A172 (cell line): ENCODE measurements around the gene TRPM7. TPM values are rescaled to one million over a fixed set of nuclear protein-coding genes. Genes with fewer than 3 reads are reported as not detected.
"Not testable (repeated sequence)": the region's sequence is repeated elsewhere in the genome, so short reads cannot be mapped to it uniquely, and the experiment has no call there.

Source experiments
- DNase-seq: peaks from one replicate; pipeline ENCODE4 v3.0.0-alpha.2; 2015; ENCODE audit warnings: low spot score
- total RNA-seq: library from RNA; depleted of rRNA; stranded (reverse); fragments of >200 nt; shearing (Covaris generic); gene quantifications from 2 replicates; pipeline ENCODE4 v1.2.3, GENCODE V29; 2014; rRNA removed

The TRPM7 gene, protein sequence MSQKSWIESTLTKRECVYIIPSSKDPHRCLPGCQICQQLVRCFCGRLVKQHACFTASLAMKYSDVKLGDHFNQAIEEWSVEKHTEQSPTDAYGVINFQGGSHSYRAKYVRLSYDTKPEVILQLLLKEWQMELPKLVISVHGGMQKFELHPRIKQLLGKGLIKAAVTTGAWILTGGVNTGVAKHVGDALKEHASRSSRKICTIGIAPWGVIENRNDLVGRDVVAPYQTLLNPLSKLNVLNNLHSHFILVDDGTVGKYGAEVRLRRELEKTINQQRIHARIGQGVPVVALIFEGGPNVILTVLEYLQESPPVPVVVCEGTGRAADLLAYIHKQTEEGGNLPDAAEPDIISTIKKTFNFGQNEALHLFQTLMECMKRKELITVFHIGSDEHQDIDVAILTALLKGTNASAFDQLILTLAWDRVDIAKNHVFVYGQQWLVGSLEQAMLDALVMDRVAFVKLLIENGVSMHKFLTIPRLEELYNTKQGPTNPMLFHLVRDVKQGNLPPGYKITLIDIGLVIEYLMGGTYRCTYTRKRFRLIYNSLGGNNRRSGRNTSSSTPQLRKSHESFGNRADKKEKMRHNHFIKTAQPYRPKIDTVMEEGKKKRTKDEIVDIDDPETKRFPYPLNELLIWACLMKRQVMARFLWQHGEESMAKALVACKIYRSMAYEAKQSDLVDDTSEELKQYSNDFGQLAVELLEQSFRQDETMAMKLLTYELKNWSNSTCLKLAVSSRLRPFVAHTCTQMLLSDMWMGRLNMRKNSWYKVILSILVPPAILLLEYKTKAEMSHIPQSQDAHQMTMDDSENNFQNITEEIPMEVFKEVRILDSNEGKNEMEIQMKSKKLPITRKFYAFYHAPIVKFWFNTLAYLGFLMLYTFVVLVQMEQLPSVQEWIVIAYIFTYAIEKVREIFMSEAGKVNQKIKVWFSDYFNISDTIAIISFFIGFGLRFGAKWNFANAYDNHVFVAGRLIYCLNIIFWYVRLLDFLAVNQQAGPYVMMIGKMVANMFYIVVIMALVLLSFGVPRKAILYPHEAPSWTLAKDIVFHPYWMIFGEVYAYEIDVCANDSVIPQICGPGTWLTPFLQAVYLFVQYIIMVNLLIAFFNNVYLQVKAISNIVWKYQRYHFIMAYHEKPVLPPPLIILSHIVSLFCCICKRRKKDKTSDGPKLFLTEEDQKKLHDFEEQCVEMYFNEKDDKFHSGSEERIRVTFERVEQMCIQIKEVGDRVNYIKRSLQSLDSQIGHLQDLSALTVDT (N-terminal part only)
- 27.7 and 31.2 TPM in 2 replicates for total RNA-seq

DNA sequence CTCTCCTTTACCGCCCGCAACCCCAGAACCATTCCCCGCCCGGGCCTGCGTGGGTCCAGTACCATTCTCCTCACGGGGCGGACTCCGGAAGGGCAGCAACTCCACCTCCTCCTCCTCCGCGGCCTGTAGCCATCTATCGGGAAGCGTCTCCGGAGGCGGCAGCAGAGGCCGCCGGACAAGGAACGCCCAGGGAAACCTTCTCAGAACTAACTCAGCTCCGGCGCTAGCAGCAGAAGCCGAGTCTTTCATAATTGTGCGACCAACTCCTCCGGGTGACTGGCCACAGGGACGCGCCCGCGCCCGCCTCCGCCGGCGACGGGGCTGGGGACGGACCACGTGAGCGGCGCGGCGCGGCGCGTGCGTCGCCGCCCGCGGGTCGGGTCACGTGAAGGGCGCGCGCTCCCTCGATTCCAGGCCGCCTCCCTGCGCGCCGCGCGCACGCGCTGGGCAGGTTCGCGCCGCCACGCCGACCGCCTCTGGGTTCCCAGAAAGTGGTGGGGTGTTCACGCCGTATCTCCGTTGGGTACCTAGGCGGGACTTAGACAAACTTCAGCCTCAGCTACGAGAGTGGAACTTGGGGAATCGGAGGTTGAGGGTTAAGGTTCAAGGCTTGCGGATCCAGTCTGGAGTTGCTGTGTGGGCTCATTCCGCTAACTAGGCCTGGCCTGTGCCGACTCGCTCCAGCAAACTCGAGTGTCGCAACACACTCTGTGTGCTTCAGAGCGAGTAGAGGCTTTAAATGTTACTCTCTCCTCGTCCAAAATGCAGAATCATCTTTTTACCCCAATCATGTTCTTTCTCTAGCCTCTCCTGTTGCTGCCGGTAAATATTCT, at the start of gene TRPM7:
TRPM7 (minus strand) TSS at position 329 of the 833 bp plus-strand sequence; CDS start at position 65, 264 bp downstream.
- DNase-seq = peak; percentile 62

DNA sequence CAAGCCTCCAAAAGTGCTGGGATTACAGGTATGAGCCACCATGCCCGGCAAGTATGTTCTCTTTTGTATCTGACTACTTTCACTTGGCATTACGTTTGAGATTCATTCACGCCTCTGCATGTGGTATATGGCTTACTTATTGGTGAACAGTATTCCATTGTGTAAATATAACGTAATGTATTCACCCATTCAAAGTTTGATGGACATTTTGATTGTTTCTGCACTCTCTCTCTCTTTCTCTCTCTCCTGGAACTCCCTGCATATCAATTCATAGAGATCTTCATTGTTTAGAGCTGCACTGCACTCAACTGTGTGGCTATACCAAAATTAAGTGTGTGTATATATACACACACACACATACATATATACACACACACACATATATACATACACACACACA, 48.6 kb upstream of the TRPM7 start:
- DNase-seq = no peak

DNA sequence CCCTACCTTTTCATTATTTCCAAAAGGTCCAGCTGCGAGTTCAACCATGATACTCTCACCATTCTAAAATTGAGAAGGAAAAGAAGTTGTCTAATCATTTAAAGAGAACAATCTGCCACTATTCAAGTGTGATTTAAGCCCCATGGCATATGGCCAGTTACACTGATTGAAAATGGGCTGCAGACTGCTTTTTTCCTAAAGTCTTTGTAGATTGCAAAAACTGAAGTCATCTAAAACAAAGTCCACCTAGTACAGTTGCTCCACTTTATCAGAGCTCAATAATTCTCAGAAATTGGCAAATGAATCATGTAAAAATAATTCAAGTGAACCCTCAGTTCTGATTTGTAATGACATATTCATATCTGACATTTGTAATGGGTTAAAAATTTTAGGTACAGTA, 39.7 kb upstream of the TRPM7 start:
- no peak for DNase-seq

DNA sequence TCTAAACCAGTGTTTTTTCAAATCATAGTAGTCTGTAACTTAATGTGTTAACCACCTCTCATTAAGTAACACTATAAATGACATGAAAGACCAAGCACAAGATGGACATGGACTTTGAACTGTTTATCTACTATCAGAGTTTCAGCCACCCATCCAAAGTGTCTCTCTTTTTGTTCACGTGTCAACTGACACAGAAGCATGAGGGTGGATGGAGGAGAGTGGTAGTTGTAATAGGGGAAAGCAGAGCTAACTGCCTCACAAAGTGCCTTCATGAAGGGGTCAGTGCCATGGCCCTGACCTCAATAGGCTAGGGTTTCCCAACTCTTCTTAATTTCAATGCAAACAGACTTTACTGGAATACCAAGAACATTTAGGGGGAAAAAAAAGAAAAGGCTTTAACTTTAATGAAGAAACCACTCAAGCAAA, 32.1 kb upstream of the TRPM7 start:
- no peak for DNase-seq

DNA sequence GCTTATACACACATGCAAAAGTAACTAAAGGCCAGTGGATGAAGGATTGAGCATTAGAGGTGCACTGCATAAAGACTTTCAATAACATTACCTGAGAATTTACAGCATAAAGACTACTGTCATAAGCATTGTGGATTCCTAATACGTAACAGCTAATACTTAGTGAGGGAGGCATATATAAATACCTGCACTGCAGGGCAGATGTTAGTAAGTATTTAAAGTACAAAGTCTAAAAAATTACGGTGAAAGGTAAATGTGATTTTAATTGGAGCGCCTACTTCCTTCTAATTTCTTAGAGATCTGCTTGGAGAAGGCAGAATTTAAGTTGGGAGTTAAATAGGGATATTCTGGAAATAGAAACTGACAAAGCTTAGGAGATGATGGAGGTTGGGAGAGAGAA, 25.4 kb upstream of the TRPM7 start:
- DNase-seq = no peak

DNA sequence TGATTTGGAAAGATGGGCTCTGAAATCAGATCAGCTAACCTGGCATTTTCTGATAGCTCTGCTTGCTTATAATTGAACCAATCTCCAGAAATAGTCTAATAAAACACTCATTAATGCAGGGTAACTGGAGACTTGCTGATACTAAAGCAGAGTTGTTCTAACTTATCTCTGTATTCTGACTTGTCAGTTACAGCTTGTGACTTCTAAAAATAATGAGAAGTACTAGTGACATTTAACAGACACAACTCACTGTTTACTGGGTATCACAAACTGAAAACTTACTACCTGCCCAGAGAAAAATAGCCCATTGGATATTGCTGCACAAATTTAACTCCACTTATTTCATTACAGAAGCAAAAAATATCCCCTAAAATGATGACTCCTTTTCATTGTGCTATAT, 24.0 kb upstream of the TRPM7 start:
- no peak for DNase-seq

DNA sequence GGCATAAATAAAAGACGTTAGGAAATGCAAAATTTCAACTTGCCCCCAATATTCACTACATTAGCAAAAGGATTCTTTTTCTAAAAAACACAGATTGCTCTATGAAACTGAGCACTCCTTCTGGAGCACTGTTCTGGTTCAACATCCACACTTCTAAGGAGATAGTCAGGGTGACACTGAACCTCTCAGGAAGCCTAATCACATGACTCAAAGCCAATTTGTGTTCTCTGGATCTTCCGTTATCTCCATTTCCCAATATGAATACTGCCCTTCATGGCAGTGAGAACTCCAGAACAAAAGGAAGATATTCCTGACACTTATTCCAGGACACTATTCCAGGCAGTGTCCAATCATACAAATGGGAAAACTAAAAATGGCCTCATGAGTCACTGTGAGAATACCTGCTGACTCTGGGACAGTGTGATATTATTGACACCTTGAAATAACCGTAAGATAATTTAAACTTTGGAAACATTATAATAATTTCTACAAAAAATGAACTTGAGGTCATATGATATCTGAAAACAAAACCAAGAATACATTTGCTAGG, 21.4 kb upstream of the TRPM7 start:
- no peak for DNase-seq

DNA sequence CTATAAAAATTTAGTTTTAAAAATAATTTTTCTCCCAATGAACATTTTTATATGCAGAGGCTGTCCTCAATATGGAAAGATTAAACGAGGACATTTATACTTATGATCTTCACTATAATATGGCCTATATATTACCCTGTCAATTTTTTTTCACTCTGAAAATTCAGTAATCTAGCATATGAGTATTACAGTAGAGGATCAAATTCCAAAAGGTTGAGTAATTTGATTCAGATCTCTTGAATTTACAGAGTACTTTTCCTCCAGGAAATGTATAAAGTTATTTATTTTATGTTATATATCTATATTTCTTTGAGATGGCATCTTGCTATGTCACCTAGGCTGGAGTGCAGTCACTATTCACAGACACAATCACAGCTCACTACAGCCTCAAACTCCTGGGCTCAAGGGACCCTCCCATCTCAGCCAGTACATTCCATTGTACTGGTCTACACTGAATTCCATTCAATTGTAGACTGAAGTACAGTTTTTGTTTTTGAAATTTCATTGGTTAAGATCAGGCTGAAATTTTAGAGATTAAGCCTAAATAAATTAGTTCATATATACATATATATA, 16.3 kb upstream of the TRPM7 start:
- no peak for DNase-seq

DNA sequence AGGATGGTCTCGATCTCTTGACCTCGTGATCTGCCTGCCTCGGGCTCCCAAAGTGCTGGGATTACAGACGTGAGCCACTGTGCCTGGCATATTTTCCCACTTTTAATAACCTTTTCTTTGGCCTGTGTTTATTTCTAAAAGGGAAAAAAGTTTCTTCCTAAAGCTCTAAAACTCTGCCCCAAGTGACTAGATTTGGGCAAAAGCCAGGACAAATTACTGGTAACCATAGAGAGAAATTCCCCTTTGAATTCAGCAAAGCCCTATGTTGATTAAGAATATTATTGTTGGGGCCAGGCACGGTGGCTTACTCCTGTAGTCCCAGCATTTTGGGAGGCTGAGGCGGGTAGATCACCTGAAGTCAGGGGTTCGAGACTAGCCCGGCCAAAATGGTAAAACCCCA, 11.5 kb upstream of the TRPM7 start:
- DNase-seq = no peak

DNA sequence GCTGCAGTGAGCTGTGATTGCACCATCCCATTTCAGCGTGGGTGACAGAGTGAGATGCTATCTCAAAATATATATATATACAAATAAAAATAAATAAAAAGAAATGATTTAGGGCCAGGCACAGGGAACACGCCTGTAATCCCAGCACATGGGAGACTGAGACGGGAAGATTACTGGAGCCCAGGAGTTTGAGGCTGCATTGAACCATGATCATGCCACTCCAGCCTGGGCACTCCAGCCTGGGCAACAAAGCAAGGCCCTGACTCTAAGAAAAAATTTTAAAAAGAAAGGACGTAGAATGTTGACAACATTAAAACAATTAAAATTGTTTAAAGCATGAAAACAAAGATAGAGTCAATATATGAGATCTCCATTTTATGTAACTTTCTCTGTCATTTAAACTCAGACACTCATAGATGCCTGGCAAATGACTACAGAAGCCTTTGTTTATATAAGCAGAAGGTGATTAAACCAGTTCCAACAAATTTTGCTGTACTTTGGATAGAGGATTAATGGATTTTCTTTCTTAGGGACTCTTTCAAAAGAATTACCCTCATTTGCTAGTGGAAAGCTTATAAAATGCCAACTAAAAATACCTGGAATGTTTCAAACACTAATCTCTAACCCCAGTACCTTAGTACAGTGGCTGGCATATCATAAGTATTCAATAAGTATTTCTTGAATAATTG, 10.7 kb upstream of the TRPM7 start:
- DNase-seq = no peak

DNA sequence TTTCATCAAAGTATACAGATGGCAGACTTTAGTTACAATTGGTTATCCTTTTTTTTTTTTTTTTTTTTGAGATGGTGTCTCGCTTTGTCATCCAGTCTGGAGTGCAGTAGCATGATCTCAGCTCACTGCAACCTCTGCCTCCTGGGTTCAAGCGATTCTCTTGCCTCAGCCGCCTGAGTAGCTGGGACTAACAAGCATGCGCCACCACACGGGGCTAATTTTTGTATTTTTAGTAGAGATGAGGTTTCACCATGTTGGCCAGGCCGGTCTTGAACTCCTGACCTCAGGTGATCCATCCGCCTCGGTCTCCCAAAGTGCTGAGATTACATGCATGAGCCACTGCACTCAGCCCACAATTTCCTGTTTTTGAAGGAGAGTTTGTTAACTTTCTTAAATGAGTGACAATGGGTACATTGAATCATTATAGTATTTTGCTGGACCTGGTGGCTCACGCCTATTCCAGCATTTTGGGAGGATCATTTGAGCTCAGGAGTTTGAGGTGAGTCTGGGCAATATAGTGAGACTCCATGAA, 8.1 kb upstream of the TRPM7 start:
- DNase-seq = not testable (repeated sequence)

DNA sequence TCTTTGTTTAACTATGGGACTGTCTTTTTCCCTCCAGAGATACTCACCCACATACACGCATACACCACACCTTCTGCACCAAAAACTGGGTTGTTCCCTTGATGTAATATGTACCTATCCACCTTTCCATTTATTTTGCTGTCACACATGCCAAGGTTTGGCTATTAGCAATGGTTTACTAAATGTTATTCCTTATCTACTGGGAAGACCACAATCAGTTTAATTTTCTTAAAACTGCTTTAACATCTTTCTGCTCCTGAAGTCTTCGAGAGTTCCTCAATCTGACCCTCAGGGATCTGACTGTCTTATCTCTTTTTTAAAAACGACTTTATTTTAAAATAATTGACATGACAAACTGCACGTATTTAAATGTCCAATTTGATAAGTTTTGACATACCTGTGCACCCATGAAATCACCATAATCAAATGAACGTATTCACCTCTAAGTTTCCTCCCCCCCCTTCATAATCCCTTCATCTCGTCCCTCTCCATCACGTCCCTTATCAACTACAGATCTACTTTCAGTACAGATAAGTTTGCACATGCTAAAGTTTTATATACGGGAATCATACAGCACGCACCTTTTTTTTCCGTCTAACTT, 805 bp upstream of the TRPM7 start:
- no peak for DNase-seq

DNA sequence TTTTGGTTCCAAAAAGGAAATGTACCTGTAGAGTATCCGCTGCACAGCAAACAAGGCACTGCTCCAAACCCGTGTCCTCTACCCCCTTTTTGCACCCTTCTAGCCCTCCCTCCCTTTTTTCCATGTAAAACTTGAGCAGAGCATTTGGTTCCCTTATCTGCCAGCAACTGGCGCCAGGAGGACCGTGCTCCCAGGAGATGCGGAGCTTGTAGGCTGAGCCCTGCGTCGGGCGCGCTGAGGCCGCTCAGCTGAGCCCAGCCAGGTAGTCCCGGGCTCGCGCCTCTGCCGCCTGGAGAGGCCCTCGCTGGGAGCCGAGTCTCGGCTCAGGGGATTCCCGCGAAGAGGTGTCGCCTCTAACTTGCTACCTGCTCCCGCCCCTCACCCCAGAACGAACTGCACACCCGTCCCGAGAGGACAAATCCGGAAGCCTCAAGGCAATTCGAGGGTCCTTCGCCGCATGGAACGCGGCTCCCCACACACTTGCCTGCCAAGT, 575 bp downstream of the TRPM7 start:
- peak; percentile 32 for DNase-seq

DNA sequence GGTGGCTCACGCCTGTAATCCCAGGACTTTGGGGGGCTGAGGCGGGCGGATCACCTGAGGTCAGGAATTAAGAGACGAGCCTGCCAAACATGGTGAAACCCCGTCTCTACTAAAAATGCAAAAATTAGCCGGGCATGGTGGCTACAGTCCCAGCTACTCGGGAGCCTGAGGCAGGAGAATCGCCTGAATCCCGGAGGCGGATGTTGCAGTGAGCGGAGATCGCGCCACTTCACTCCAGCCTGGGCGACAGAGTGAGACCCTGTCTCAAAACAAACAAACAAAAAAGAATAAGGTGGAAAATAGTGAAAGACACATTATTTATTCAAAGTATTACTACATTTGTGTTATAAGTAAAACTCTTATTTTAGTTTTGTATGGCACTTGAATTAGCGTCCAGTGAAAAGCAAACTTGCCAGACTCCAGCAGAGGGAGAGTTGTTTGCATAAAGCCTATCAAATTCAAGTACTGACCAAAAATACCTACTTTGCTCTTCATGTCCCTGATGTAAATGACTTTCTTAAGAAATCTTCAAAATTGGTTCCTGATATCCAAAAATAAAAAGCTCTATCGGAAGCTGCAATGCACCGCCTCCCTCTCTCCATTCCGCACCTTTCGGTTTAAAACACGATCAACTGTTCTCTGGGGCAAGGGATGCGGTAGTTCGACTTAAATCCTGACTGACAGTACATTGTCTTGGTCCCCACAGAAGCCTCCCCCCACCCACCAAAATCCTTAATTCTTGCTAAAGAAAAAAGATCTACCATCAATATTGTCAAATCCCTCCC, 1.2 kb downstream of the TRPM7 start:
- no peak for DNase-seq

DNA sequence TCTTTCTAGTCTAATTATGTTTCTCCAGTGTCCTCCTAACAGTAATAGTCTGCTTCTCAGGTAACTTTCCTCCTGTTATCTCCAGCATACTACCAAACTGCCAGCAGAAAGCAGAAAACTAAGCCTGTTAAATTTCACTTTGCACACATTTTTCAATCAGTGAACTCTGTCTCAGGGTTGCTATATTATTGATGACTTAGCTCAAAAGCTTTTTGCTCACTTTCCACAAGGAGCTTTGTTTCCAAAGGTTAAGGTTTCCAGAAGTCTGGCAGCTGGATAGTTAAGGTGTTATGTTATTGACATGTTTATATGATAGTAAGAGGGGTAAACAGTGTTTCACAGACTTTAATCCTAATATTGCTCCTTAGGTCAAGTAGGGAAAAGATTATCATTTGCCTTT, 5.1 kb downstream of the TRPM7 start:
- DNase-seq = no peak

DNA sequence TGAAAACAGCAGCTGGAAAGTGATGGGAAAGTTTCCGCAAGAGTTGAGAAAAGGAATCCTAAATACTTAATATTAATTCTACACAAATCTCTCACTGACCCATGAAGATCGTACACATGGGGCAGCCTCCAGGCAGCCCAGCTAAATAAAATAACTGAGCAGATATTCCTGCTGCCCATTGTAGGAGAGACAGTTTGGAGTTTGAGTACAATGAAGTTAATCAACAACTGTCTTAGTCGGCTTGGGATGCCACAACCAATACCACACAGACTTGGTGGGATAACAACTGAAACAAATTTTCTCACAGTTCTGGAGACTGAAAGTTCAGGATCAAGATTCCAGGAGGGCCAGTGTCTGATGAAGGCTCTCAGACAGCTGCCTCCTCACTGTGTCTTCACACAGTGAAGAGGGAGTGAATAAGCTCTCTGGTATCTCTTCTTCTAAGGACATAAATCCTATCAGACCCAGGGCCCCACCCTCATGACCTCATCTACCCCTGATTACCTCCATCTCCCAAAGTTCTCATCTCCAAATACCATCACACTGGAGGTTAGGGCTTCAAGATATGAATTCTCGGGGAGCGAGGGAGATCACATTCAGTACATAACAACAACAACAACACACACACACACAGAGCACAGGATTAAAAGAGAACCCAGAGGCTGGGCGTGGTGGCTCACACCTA, 9.7 kb downstream of the TRPM7 start:
- DNase-seq = peak; percentile 80

DNA sequence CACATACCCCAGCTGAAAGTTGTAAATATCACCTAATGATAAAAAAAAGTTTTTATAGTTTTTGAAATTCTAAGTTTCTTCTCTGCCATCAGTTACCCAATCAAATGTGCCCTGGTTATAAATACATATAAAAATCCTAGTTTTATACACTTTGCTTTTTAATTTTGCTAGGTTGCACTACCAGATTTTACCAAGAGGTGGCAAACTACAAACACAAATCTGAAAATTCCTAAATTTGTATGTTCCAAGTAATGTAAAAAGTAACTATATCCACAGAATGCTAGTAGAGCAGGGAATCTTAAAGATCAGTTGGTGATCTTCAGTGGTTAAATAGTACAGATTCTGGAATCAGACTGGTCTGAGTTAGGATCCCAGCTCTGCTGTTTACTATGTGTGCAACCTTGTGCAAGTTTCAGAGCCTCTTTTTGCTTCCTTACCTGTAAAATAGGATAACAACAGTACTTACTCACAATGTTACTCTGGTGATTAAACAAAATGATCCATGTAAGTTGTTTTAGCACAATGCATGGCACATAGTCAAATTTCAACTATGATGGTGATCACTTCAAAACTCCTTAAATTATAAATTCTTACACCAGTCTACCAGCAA, 11.0 kb downstream of the TRPM7 start:
- DNase-seq = no peak
